Gastroesophageal sphincter (tissue), 3 donors: Measurements from ENCODE around the gene HOXD8.

Source experiments
- CTCF ChIP-seq, 4 experiments: fragments of 200-600 bp in 2 of 4; fragments of 450-650 bp in 2 of 4; sonication (generic) in 1 of 4; IDR thresholded peaks; one replicate each; pipeline ENCODE4 v1.5.1; 2017 to 2019; ENCODE audit warnings: antibody characterized with exemption in 4 of 4, mild to moderate bottlenecking in 2 of 4, moderate library complexity in 2 of 4
- EP300 ChIP-seq: sonication (generic); formaldehyde crosslinking; IDR thresholded peaks from one replicate; pipeline ENCODE4 v1.6.1; 2017; ENCODE audit warnings: antibody characterized with exemption, mild to moderate bottlenecking
- POLR2A ChIP-seq, 2 donors: fragments of 450-650 bp; IDR thresholded peaks; one replicate each; pipeline ENCODE4 v1.6.1; 2017; ENCODE audit warnings: antibody characterized with exemption in 2 of 2, mild to moderate bottlenecking in 2 of 2, moderate library complexity in 1 of 2

DNA sequence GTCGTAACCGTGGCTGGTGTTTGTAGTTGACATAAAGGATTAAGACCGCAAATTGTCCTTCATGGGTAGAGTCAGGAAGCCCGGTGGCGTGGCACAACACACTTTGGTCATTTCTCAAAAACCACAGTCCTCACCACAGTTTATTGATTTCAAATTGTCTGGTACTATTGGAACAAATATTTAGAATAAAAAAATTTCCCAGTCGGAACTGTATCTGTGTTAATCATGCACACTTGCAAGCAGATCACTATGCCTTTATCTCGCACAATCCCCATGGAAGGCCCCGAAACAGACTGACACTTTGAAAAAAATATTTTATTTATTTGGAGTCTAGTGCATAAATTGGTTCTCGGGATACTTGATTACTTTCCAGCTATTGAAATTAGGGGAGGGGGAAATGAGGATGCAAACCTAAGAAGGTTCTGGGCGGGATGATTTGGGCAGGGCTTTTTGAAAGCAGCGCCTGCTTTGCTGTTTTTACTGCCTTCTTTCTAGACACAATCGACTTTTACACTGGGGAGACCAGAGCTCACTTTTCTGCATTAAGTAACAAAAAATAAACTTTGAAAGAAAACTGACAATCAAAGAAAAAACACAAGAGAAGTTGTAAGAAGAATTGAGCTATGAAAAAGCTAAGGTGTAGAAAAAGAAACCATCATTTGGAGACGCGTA, 43.5 kb downstream of the HOXD8 start:
- TF ChIP-seq CTCF (IDR thresholded peaks at IDR 0.05) (no peak), POLR2A (IDR thresholded peaks at IDR 0.05) (no peak), EP300 (no peak)
